OCI-LY3 (cell line): Measurements from ENCODE around the gene ARL5B.

Experiments used
- EZH2phosphoT487 ChIP-seq: fragments of 200-600 bp; shearing (Covaris generic); IDR thresholded peaks from 2 replicates; pipeline ENCODE4 v1.6.1; 2018; ENCODE audit warnings: antibody characterized with exemption, mixed run types, low read depth
- TF ChIP-seq, protein P1 (sequence below): fragments of 200-600, 300-600 bp; sonication (generic); IDR thresholded peaks from 2 replicates; pipeline ENCODE4 v1.5.1; 2014; ENCODE audit warnings: antibody characterized with exemption, low read length, low read depth

DNA sequence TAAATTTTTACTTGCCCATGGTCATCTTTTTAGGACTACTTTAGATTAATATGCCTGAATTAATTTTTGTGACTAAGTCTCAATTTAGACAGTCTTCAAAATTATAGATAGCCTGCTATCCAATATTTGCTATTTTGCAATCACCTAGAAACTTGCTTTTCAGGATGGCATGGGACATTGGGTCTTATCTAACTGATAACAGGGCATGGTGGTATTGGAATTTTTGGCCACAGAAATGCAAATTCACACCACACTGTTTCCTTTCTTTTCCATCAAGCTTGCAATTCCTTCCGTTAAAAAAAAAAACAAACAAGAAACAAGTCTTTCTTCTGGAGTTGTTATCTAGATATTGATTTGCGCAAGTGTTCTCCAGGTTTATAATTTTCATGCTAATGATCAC is 8.8 kb downstream of the ARL5B start:
- TF ChIP-seq, protein P1, sequence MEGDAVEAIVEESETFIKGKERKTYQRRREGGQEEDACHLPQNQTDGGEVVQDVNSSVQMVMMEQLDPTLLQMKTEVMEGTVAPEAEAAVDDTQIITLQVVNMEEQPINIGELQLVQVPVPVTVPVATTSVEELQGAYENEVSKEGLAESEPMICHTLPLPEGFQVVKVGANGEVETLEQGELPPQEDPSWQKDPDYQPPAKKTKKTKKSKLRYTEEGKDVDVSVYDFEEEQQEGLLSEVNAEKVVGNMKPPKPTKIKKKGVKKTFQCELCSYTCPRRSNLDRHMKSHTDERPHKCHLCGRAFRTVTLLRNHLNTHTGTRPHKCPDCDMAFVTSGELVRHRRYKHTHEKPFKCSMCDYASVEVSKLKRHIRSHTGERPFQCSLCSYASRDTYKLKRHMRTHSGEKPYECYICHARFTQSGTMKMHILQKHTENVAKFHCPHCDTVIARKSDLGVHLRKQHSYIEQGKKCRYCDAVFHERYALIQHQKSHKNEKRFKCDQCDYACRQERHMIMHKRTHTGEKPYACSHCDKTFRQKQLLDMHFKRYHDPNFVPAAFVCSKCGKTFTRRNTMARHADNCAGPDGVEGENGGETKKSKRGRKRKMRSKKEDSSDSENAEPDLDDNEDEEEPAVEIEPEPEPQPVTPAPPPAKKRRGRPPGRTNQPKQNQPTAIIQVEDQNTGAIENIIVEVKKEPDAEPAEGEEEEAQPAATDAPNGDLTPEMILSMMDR: no peak
- TF ChIP-seq EZH2phosphoT487: no peak
